Stimulated activated CD4-positive, alpha-beta T cell treated with anti-CD3 and anti-CD28 coated beads, Interleukin-15, amount 100 ng/mL, for 24 hours (primary cell): ENCODE results near the gene SEC16B.

Experiments used
- DNase-seq: peaks from one replicate; pipeline ENCODE4 v3.0.0-alpha.2; 2020

The SEC16B gene

DNA sequence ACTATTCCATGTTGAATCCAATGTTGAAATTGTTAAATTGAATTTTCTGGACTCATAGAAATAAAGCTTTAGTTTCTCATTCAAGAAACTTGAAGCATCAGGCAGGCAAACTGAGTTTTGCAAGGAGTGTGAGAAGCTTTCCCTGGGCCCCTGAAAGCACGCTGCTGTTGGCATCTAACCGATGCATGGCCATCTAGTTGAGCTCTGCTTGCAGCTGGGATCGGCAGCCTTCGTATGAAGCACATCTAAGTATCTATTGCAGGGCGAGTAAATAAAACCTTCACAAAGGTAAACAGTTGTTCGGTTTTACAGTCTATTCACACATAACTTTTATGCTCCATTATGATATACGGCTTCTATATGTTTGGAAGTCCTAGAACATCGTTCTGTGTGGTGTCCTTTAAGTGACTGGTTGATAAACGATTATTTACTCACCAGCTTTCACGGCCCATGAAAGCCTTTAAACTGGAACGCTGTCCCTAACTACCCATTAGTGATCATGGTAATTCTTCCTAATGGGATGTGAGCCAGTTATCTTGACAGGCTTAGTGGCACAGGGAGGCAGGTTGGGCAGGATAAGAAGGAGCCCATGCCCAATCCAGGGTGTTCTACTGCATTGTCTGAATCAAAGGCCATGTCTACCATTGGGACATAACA, 71.7 kb downstream of the SEC16B start:
- no peak for DNase-seq

DNA sequence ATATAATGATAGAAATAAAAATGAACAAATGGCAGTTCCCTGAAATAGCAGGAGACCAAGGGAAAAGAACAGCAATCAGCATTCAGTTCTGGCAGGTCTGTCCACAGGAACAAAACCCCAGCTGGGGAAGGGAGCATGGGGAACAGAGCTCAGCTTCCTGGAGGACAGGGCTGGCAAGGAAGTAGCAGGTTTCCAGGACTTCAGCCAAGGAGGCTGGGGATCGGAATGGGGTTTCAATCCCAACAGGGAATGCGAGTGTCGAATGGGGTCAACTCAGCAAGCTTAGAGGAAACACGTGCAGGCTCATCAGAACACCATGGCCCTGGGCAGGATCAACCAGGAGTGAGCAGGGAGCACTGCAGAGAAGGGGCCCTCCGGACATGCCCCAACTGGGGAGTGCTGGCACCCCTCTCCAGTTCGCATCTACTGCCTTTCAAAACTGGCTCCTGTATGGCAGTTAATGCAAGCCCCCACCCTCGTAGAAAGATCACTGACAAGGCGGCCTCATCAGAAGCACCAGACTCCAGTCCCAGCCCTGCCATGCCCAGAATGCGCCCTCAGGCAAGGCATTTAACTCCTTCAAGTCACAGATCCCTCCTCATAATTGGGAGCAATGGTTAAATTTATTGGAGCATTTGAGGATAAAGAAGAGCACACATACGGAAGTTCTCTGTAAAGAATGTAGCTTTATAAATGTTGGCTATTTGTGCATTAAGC, 72.4 kb downstream of the SEC16B start:
- no peak for DNase-seq
